Mucosa of descending colon (tissue), 3 donors: Measurements from ENCODE around the gene LTB4R. TPM values are rescaled to one million over a fixed set of nuclear protein-coding genes. Genes with fewer than 3 reads are reported as not detected.

Experiments
- ATAC-seq: fragments of 200-7000 bp; cut with Tn5 transposase; one replicate; pipeline ENCODE4 v1.9.1; 2020; ENCODE audit warnings: mild to moderate bottlenecking, moderate library complexity
- DNase-seq, 3 donors: peaks; one replicate each; pipeline ENCODE4 v3.0.0-alpha.2; 2020
- H3K36me3 ChIP-seq: fragments of 200-600 bp; one replicate; pipeline ENCODE4 v1.8.0; 2021; ENCODE audit warnings: low read depth, mild to moderate bottlenecking
- H3K4me1 ChIP-seq: fragments of 200-600 bp; one replicate; pipeline ENCODE4 v1.8.0; 2021; ENCODE audit warnings: low read depth, mild to moderate bottlenecking
- H3K4me3 ChIP-seq: fragments of 200-600 bp; one replicate; pipeline ENCODE4 v1.8.0; 2021; ENCODE audit warnings: mild to moderate bottlenecking
- H3K9me3 ChIP-seq: fragments of 200-600 bp; one replicate; pipeline ENCODE4 v1.8.0; 2021; ENCODE audit warnings: mild to moderate bottlenecking
- intact Hi-C, 2 donors: fragments of 100-400 bp; cut with DNase I in 1 of 2; cut with micrococcal nuclease in 1 of 2; formaldehyde crosslinking; loops; one replicate each; pipeline versions ENCODE4 v1.11.0 to v1.11.1; 2022; cut with DNase I, micrococcal nuclease
- total RNA-seq, 3 donors: library from RNA; stranded (reverse); fragmentation: NEBNext Ultra II Directional in 2 of 3; extraction: Animal tissue kit (Norgen Biotek cat#: 25700) in 2 of 3; gene quantifications; one replicate each; pipeline versions ENCODE4 v1.2.1 to v1.2.4, GENCODE V29; 2021 to 2023
- TF ChIP-seq, protein P1 (sequence below): fragments of 200-600 bp; IDR thresholded peaks from one replicate; pipeline ENCODE4 v1.8.0; 2022; ENCODE audit warnings: antibody characterized with exemption, mild to moderate bottlenecking
- donor health status: DM: no; HTN: no; CAD: no; lungs with moderate emphysema.
- donor health status: DM: no; HTN: no; CAD: no.
- donor health status: DM: no; HTN: yes; CAD: no.

The LTB4R gene
- total RNA-seq, 3 donors from 2014 or later = 3.4 to 6.1 (median 3.8) TPM

DNA sequence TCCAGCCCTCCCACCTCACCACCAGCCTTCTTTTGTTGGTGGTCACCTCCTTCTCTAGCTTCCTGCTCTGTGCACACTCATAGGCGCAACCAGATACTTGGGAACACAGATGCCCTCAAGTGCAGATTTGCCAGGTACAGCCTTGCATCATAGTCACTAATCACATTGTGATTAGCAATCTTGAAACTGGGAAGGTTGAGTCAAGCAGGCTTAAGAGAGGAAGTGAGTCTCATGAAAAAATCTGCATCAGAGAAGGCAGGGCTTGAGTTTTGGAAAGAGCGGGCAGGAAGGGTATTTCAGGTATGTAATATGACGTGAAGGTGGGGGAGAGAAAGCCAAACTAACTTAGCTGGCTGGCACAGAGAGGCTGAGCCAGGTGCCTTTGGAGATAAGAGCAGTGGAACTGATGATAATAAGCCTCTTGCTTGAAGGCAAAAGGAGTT is 37.2 kb upstream of the LTB4R start:
- intact Hi-C loops = no loop called here
- TF ChIP-seq, protein P1, sequence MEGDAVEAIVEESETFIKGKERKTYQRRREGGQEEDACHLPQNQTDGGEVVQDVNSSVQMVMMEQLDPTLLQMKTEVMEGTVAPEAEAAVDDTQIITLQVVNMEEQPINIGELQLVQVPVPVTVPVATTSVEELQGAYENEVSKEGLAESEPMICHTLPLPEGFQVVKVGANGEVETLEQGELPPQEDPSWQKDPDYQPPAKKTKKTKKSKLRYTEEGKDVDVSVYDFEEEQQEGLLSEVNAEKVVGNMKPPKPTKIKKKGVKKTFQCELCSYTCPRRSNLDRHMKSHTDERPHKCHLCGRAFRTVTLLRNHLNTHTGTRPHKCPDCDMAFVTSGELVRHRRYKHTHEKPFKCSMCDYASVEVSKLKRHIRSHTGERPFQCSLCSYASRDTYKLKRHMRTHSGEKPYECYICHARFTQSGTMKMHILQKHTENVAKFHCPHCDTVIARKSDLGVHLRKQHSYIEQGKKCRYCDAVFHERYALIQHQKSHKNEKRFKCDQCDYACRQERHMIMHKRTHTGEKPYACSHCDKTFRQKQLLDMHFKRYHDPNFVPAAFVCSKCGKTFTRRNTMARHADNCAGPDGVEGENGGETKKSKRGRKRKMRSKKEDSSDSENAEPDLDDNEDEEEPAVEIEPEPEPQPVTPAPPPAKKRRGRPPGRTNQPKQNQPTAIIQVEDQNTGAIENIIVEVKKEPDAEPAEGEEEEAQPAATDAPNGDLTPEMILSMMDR = no peak
- no peak for DNase-seq
- Histone ChIP-seq H3K4me3 (no peak overlapping the region), H3K4me1 (no peaks in the 10 kb centered on the region), H3K36me3 (no peaks in the 10 kb centered on the region), H3K9me3 (no peaks in the 10 kb centered on the region)
- ATAC-seq = no peak

DNA sequence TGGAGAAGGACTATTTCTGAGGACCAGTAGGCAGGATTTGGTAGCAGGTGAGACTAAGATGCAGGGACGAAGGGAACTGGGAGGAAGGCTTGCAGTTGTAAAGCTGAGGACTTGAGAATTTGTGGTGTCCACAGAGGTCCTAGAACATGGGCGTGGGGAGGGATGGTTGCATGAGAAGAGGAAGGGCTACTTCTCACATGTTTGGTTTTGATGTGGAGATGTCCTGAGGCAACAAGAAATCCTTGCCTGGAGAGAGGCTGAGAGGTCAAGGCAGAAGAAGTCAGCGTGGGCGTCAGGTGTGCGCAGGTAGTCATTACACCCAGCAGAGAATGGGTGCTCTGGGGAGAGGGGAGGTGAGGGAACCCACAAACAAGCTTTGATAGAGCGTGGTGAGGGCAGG is 34.2 kb upstream of the LTB4R start:
- ATAC-seq (no peak), DNase-seq (no peak)
- Histone ChIP-seq H3K9me3 (no peaks in the 10 kb centered on the region), H3K36me3 (no peaks in the 10 kb centered on the region), H3K4me1 (no peaks in the 10 kb centered on the region), H3K4me3 (no peak overlapping the region)
- intact Hi-C loops = no loop called here
- TF ChIP-seq, protein P1 = no peak

DNA sequence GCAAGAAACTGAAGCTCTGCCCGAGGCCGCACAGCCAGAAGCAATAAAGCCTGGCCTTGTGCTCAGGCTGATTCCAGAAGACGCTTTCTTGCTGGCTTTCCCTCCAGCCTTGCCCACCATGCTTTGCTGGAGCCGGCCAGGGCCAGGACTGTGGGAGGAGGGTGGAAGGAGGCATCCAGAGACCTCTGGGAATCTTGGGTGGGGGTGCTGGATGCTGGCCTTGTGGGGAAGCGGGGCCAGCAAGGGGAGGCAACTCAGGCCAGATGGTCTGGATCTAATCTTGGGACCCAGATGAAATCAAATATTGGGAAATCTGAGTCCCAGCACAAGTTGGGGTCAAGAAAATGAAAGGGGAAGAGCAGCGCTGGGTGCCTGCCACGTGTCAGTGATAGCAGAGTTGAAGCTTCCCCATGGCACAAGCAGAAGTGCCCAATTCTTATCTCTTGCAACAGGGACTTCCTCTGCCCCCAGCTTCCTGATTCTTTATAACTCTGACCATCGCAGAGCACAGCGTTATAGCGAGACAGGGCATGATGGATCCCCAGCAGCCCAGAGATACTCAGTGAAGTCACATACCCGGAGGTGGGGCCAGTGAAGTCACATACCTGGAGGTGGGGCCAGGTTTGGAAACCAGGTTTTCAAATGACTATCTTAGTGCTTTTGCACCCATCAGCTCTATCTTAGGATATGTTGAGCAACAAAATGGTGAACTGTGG is 33.5 kb upstream of the LTB4R start:
- Histone ChIP-seq H3K36me3 (no peaks in the 10 kb centered on the region), H3K9me3 (no peaks in the 10 kb centered on the region), H3K4me3 (no peak overlapping the region), H3K4me1 (no peaks in the 10 kb centered on the region)
- TF ChIP-seq, protein P1 = no peak
- peak; percentile 29 for ATAC-seq
- intact Hi-C loops = no loop called here
- peak in 1 of 3 donors; percentile 23 for DNase-seq

DNA sequence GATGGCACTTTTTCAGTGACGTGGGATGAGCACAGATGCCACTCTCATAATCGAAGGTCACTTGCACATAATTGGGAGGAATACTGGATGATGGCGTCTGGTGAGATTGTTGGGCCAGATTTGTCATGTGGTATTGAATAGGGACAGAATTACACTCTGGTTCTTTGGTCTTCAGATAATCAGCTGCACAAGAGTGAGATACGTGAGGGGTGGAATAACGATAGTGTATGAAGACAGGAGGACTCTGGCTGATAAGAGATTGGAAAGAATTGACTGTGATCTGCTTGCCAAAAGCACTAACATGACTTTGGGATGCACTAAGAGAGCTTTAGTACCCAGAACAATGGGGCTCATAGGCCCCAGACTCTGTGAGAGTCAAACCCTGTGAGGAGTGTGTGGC is 32.9 kb upstream of the LTB4R start:
- ATAC-seq (no peak), DNase-seq (no peak)
- Histone ChIP-seq H3K36me3 (no peaks in the 10 kb centered on the region), H3K4me1 (no peaks in the 10 kb centered on the region), H3K9me3 (no peaks in the 10 kb centered on the region), H3K4me3 (no peak overlapping the region)
- TF ChIP-seq, protein P1 = no peak
- intact Hi-C loops = no loop called here

DNA sequence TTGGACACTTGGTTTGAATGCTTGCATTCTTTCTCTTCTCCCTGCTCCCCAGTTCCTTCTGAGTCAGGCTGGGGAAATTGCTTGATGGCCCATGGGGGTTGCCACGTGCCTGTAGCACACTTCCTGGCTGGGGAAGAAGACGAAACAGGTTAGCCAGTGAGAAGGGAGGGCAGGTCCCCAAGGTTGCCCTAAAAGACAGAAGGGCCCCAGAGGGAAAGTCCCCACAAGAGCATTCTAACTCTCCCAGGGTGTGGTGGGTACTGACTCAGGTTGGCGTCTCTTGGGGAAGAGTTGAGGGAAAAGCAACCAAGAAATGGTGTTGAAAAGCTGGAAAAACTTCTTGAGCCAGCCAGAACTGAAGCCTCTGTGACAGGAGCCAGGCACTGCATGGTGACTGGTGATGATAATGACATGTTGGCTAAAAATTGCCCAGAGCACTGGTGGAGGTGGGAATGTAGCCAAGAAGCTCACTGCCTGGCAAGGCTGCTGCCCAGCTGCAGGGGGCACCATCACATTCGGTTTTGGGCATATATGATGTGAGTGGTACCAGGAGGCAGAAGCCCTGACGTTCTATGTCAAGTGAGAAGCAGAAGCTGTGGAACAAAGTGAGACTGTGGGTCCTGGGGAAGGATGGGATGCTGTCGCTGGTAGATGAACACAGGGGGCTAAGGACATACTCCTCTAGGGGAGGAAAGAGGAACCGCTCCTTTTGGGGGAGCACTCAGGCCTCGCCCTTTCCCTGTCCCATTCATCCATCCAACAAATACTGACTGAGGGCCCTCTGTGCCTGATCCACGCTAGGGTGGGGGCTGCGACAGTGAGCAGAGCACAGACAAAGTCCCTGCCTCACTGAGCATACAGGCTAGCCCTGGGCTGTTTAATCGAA is 31.8 kb upstream of the LTB4R start:
- H3K4me3 ChIP-seq = no peak overlapping the region
- no peaks in the 10 kb centered on the region for H3K9me3 ChIP-seq
- H3K36me3 ChIP-seq = no peaks in the 10 kb centered on the region
- TF ChIP-seq, protein P1 = no peak
- DNase-seq (no peak), ATAC-seq (peak; percentile 41)
- intact Hi-C loops = no loop called here
- H3K4me1 ChIP-seq = no peaks in the 10 kb centered on the region
